ENCODE data around the gene OR52N2. TPM values are rescaled to one million over a fixed set of nuclear protein-coding genes. Genes with fewer than 3 reads are reported as not detected.

Gene OR52N2
- not detected in 2 replicates for total RNA-seq

DNA sequence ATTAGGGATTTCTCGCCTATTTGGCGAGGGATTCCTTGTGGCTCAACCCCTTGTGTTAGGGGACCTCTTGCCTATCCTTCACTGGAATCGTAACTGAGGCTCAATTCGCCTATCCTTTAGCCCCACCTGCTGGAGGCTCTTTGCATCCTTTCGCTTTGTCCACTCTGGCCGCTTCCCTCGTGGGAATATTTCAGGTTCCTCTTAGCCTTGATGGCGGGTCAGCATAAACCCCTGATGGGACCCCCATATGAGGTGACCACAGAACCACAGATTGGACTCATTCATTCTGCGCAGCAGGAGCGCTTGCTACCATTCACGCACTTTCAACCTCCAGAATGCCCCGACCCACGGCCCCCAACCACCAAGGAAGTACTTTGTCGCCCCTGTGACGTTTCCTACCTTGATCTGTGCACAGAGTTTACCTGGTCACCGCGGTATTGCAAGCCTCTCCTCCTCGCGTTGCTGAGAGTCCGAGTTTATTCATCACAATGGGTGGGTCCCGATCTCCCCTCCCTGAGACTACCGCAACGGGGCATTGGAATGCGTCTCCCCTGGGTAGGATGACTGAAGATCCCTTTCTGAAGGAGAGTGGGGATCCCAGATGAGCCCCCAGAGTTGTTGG lies at the start of gene OR52N2:
TSS of gene OR52N2 (plus strand) at position 425 of the 622 bp plus-strand sequence. CDS start 11,412 bp downstream, outside the sequence.

DNA sequence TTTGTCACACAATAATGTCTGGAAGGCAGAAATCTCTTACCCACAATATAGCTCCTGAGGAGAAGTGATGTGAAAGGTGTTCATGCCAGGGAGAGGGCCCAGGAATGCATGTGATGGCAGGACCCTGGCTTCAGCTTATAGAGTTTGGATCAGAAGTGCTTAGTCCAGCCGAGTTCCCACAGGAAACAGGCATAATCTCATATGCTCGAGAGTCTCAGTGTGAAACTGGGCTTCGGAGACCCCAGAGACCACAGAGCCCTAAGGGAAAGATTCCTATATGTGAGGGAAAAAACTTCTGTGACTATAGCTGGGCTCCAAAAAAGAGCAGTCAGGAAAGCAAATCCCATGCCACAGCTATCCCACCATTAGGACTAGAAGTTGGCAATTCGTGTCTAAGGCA lies 25.5 kb upstream of the OR52N2 start, which contains the start of gene OR52N5:
TSS of gene OR52N5 (minus strand) at position 101 of the 400 bp plus-strand sequence. CDS start 4,721 bp downstream, outside the sequence.

GRCh38 chr11:5791165-5791564 lies 17.6 kb upstream of the OR52N2 start, which contains the start of gene OR52N1:
Gene OR52N1 (minus strand): TSS chr11:5791265. CDS start chr11:5788816, 2,449 bp downstream.

DNA sequence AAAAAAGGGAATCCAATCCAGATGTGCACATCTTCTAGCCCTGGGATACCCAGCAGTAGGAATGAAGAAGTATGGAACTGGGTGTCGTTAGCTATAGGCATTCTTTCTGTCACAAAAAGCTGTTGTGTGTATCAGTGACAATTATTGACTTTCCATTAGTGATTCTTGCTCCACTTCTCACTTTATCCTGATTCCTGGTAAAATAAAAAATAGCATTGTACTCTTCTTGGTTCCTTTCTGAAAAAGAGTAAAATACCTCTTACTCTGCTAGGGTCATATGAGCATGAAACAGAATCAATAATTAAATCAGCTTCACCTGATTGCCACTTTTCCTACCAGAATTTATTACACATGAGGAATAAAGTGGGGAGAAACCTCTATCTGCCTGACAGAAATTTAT lies 33.1 kb downstream of the OR52N2 start, which contains the start of gene OR52E6:
TSS of gene OR52E6 (minus strand) at position 101 of the 400 bp plus-strand sequence. CDS start at position 101, 0 bp downstream.

DNA sequence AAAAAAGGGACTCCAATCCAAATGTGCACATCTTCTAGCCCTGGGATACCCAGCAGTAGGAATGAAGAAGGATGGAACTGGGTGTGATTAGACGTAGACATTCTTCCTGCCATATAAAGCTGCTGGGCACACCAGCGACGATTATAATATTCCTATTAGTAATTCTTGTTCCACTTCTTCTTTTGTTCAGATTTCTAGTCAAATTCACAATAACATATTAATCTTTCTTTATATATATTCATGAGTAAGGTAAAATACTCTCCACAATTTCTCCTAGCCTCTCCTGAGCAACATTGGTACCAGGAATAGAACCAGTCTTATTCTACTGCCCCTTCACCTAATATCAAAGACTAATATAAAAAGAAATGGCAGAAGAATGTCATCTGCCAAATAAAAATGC lies 48.9 kb downstream of the OR52N2 start, which contains the start of gene OR52E8:
TSS of gene OR52E8 (minus strand) at position 101 of the 400 bp plus-strand sequence. CDS start at position 101, 0 bp downstream.

Other genes starting within 250 kb of the OR52N2 start
- gene OR52B6, start 228.0 kb upstream of the OR52N2 start, total RNA-seq: not detected in 2 replicates
- gene TRIM6, start 212.3 kb upstream of the OR52N2 start, total RNA-seq: 26.7 and 70.5 TPM in 2 replicates
- gene TRIM34, start 183.9 kb upstream of the OR52N2 start, total RNA-seq: 9.4 and 11.0 TPM in 2 replicates
- gene TRIM5, start 123.8 kb upstream of the OR52N2 start, total RNA-seq: 29.4 and 35.1 TPM in 2 replicates
- 5.9 and 10.8 TPM in 2 replicates for gene TRIM22, start 119.1 kb upstream of the OR52N2 start, total RNA-seq
- not detected in 2 replicates for gene OR56B1, start 72.5 kb upstream of the OR52N2 start, total RNA-seq
- gene OR52N4, start 54.7 kb upstream of the OR52N2 start, total RNA-seq: 0.39 TPM in 1 of 2 replicates, not detected in the other
- not detected in 2 replicates for gene OR52N5, start 25.6 kb upstream of the OR52N2 start, total RNA-seq
- not detected in 2 replicates for gene OR52N1, start 17.7 kb upstream of the OR52N2 start, total RNA-seq
- not detected in 2 replicates for gene OR52E6, start 33.0 kb downstream of the OR52N2 start, total RNA-seq
- not detected in 2 replicates for gene OR52E8, start 48.8 kb downstream of the OR52N2 start, total RNA-seq
- not detected in 2 replicates for gene OR52E4, start 71.7 kb downstream of the OR52N2 start, total RNA-seq
- not detected in 2 replicates for gene OR52E5, start 84.3 kb downstream of the OR52N2 start, total RNA-seq
- gene OR56A3, start 133.3 kb downstream of the OR52N2 start, total RNA-seq: not detected in 2 replicates
- gene OR56A5, start 159.6 kb downstream of the OR52N2 start, total RNA-seq: not detected in 2 replicates
- not detected in 2 replicates for gene OR52L1, start 178.1 kb downstream of the OR52N2 start, total RNA-seq
- gene OR56A4, start 198.0 kb downstream of the OR52N2 start, total RNA-seq: not detected in 2 replicates
- not detected in 2 replicates for gene OR56A1, start 221.8 kb downstream of the OR52N2 start, total RNA-seq